HG03442 (cell line): ENCODE results near the gene PAQR7.
A peak's percentile ranks its signal among the peaks of the same experiment; 100 is the strongest.

ENCODE experiments used
- ATAC-seq: cut with Tn5 transposase; IDR thresholded peaks from one replicate; pipeline ENCODE4 v1.9.1; 2021; ENCODE audit warnings: mild to moderate bottlenecking, moderate library complexity; ENCODE audit not compliant: unreplicated experiment

PAQR7 gene

DNA sequence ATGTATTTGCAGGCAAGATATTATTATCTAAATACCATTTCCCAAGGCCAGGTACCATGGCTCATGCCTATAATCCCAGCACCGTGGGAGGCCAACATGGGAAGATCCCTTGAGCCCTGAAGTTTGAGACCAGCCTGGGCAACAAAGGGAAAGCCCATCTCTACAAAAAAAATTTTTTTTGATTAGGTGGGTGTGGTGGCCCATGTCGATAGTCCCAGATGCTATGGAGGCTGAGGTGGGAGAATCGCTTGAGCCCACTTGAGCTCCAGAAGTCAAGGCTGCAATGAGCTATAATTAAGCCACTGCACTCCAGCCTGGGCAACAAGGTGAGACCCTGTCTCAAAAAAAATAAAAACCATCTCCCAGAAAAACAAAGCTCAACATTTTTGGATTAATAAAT, 28.5 kb upstream of the PAQR7 start:
- no peak for ATAC-seq

GRCh38 chr1:25902462-25902861, 27.0 kb upstream of the PAQR7 start:
- no peak for ATAC-seq

DNA sequence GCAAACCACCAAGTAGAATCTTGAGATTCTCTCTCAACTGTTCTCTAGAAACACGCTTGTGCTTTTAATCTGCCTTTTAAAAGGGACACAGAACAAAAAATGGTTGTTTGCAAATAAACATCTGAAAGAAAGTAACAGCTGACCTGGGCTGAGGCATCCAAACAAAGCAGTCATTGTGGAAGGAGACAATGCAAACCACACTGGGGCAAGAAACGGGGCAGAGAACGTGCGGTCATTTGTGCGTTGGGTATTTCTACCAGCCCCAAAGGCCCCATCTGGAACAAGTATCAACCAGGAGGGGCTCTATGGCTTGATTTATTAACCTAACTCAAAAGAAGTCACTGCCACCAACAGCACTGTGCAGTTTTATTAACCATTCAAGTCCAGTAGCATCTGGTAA, 24.7 kb upstream of the PAQR7 start:
- no peak for ATAC-seq

GRCh38 chr1:25899792-25900191, 24.3 kb upstream of the PAQR7 start:
- ATAC-seq = no peak

DNA sequence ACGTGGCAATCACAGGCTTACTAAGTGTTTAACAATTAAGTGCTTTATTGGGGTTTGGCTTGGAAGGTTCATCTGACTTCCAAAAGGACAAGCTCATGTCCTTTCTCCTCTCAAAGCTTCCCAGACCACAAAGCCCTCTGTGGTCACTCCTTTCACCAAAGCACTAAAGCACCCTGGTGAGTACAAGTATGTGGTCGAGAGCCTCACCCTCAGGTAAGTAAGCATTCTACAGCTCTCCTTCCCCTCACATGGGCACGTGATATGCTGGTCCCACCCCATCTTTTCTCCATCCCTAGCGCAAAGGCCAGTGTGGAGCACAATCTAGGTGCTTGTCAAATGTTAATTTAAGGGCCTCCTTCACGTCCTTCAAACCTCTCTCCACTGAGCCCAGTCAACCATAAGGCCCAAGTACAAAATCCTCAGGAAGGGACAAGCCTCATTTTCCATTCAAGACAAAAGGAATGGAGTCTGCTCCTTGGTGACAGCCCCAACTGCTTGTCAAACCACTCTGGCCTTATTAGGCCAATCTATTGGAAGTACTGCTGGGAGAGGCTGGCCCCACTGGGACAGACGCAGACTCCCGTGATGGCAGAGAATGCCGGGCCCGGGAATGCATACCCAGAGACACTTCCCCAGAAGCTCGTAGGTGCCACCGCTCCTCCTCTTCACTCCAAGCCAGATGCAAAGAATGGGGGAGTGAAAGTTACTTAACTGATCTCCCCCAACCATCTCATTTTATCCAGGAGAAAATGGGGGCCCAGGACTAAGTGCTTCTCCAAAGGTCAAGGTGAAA, 22.9 kb upstream of the PAQR7 start:
- no peak for ATAC-seq

- ATAC-seq = no peak
These were observed 22.2 kb upstream of the PAQR7 start for GRCh38 chr1:25897754-25898153.

DNA sequence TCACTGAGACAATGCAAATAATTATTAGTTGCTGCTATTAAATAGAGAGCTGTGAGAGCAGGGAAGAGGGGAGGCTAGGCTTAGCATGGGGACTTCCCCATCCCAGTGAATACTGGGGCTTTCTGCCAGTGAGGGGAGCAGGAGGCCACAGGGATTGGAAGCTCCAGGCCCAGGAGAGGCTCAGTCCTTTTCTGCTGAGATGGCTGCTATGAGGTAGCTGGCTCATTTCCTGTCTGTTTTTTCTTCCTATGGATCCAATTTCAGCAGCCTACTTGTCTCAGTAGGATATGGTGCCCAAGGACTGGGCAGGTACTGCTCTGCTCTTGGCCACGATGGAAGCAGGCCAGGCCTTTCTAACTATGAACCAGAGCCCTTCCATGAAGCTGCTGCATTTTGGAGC, 20.8 kb upstream of the PAQR7 start:
- ATAC-seq = no peak

GRCh38 chr1:25895365-25895990, 20.0 kb upstream of the PAQR7 start:
- ATAC-seq = peak; percentile 75

DNA sequence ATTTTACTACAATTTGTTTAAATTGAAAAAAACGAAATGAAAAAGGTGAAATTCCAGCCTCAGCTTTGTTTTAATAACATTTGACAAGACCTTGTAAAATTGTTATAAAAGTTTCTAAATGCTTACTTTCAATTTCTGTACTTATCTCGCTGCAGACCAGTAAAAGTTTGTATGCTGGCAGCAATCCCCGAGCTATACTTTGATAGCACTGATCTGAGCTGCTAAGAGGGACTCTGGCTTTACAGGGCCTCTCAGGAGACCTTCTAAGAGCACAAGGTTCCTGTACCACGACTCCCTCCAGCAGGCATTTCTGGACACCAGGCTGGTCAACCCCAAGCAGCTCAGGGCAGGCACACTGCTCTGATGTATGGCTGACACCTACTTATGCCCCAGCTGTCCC, 17.6 kb upstream of the PAQR7 start:
- no peak for ATAC-seq

- ATAC-seq = no peak
These were observed 16.1 kb upstream of the PAQR7 start for GRCh38 chr1:25891606-25892005.

GRCh38 chr1:25890239-25891034, 14.9 kb upstream of the PAQR7 start:
- ATAC-seq = no peak

- ATAC-seq = no peak
These were observed 14.0 kb upstream of the PAQR7 start for GRCh38 chr1:25889470-25889869.

DNA sequence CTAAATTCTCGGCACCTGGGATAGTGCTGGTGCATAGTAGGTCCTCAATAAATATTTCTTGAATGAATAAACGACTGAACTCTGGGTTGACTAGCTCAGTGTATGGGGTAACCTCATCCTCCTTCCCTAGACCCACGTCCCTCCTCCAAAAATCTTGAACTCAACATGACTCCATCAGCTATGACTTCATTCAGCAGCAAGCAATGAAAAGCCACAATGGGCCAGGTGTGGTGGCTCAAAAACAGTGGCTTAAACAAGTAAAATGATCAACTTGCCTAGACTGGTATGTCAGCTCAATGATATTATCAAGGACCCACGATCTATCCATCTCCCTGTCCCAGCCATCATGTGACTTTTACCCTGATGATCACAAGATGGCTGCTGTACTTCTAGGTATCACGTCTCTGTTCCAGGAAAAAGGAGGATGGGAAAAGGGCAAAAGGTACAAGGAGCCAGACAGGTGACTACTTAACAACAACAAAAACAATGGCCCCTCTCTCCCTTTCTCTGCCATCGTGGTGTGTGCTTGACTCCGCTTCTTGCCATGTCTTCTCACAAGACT, 13.0 kb upstream of the PAQR7 start:
- no peak for ATAC-seq

GRCh38 chr1:25885602-25886001, 10.1 kb upstream of the PAQR7 start:
- ATAC-seq = no peak

DNA sequence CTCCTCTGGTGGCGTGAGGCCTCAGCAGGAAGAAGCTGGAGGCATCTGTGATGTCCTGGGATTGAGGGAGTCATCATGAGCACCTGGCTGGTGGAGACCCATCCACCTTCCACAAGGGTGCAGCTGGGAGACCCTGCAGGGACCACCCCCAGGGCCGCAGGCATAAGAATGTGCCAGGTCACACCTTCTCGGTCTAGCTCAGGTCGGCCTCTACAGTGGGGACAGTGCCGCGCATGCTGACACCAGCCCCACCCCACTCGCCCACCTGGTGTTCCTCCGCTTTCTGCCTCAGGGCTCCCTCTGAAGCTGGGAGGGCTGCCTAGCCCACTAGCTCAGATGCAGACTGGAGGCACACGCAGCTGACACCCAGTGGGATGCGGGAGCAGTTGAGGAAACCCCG, 5.8 kb upstream of the PAQR7 start:
- no peak for ATAC-seq

DNA sequence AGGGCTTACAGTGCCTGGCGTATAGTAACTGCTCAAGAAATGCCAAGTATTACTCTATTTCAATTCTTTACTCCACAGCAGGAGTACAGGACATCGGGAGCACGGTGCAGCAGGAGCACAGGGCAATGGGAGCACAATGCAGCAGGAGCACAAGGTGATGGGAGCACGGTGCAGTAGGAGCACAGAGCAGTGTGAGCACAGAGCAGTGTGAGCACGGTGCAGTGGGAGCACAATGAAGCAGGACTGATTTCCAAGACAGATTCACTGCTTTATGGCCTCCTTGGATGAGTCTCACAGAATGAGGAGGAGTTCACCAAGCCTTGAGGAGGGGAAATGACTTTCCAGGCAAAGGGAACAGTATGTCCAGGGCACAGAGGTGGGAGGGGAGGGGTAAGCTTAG, 5.0 kb upstream of the PAQR7 start:
- no peak for ATAC-seq

DNA sequence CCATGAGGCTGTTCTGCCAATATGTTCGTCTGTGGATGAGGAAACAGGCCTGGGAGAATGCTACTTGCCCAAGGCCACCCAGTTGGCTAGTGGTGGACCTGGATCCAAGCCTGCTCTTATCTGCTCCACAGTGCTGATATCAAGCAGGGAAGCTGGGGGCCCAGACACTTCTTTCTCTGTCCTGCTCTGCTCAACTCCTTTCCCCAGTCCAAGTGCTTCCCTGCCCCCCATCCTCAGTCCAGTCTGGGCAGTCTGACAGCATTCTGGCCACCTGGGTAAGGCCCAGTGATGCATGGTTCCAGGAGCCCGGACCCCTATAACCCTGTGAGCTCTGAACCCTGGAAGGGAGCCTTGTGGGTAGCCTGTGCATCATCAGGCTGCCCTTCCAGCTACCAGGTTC, 4.2 kb upstream of the PAQR7 start:
- ATAC-seq = no peak

DNA sequence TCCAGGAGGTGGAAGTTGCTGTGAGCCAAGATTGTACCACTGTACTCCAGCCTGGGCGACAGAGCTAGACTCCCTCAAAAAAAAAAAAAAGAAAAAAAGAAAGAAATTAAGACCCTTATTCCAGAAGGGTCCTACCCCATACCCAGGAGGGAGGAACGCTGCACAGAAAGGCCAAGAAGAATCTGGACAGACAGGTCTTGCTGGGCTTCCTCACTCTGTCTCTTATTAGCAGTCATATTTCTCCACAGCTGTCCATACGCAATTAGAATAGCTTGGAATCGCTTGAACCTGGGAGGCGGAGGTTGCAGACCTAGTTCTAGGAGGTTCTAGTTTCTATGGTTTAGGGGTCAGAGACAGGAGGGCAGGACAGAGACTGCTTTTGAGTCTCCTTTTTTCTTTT, 3.2 kb upstream of the PAQR7 start:
- ATAC-seq = no peak

GRCh38 chr1:25877155-25877554, 1.6 kb upstream of the PAQR7 start:
- no peak for ATAC-seq

GRCh38 chr1:25876693-25877077, 1.2 kb upstream of the PAQR7 start:
- ATAC-seq = no peak

DNA sequence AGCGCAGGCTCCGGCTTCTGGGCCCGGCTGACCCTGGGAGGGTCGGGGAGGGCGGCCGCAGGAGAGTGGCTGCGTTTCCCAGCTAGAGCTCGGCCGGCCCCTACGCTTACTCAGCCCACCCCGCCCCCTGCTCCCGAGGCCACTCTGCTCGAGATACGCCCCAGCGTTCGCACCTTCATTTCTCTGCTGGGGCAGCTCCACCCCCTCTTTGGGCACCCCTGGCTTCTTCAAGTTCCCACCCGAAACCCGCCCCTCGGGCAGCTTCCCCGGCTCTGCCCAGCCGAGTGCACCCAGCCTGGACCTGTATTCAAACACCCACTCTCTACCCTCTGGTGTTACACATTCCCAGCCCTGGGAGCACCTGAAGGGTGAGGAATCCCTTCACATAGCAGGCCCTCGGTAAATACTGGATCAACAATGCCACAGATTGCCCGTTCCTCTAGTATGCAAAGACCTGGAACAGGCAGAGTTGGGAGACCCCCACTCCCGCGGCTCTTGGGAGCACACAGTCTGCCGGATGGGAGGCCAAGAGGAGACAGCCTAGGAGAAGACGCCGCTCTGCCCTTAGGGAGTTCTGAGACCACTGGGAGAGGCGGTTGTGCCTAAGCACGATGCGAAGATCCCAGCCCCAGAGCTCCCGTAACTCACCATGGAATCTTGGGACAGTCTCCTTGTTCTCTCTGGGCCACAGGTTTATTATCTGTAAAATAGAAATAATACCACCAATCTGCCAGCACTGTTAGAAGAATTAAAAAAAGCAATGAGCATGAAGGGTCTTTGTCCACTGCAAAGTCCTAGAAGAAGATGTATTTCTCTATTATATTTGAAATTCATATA, 566 bp upstream of the PAQR7 start:
- no peak for ATAC-seq
